GM19372 (cell line): Measurements from ENCODE around the gene PLA2G4B.

Experiments
- ATAC-seq: cut with Tn5 transposase; IDR thresholded peaks from one replicate; pipeline ENCODE4 v1.9.1; 2021; ENCODE audit warnings: mild to moderate bottlenecking, low read depth, moderate library complexity; ENCODE audit not compliant: unreplicated experiment

Gene PLA2G4B

DNA sequence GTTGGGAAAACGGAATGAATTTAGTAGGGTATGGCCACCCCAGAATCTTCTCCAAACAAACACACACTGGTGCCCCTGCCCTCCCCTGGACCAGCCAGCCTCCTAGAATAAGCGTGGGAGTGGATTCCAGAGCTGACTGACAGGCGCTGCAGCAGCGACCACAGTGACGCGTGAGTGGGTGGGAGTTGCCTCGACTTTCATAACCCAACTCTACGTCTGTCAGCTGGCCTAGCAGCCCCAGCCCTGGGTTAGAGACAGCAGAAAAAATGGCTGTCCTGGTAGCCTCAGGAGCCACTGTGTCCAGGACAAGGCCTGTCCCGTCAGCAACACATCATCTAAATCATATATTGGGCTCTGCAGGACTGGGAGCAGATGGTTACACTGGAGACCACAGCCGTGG lies 10.0 kb downstream of the PLA2G4B start:
- no peak for ATAC-seq

DNA sequence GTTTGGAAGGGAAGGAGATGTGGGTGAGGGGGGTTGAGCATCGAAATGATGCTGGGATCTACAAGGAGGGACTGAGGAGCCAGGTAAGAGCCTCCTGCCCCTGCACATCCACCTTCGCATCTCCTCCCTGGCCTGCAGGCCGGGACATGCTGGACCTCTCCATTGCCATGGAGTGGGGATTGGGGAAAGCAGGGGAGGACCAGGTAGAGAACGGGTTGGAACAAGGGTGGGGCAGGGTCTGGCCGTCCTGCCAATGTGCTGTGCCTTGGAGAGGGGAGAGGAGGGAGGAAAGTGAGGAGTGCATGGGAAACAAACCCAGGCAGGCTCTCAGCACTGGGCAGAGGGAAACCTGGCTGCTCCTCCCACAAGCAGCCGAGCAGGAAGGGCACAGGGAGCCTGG lies 10.6 kb downstream of the PLA2G4B start:
- ATAC-seq, result no peak

DNA sequence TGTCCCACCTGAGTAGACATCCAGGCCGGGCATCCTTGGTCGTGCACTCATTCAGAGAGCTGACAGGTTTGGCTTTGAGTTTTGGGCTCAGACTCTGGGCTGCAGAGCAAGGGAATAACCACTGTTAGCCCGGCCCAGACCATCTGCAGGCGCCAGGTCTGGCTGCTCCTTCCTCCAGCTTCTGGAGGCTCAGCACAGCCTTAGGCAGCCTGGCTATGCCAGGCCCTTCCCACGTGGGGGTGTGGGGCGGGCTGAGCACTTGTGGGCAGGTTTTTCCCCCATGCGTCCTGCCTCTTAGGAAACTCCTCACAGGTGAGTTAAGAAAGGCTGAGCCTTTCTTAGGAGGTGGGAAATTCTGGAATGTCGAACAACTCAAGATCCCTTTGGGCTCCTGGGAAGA lies 11.2 kb downstream of the PLA2G4B start:
- ATAC-seq, result no peak

DNA sequence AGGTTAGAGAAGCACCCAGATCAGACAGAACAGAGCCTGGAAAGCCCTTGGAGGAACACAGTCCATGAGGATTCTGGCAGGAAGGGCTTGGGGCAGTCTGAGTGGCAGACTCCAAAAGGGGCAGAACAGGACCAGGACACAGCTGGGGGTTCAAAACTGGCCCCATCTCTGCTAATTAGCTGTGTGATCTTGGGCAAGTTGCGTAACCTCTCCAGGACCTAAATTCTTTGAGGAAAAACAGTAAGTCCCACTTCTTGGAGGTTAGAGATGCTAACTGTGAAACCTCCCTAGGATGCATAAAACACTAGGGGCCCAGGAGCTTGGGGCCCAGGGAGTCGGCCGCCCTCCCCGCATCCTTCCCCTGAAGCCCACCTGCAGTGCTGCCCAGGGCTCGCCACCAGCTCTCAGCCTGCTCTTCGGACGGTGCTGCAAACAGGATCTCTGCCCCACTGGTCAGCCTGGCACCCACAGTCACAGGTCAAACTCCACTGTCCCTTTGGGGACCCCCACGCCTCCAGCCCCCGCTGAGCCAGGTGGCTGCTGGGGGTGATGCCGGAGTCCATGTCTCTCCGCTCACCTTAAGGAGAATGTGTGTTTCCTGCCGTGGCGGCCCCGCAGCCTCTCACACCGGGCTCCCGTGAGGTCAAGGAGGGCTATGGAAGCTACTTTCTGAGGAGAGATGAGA lies 12.0 kb downstream of the PLA2G4B start:
- ATAC-seq, result no peak

DNA sequence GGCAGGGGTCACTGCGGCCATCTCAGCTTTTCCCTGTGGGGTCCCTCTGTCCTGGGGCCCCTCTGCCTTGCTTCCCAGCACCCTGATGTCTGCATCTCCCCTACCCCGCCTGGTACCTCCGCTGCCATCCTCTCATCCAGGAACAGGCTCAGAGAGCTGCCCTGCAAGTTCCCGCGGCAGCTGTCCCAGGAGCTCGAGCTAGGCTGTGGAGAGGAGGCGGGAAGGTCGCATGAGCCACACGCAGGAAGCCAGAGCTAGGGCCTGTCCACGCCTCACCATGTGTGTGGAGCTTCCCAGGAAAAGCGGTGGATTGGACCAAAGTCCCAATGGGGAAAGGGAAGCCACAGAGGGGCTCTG lies 12.5 kb downstream of the PLA2G4B start:
- ATAC-seq, result no peak

DNA sequence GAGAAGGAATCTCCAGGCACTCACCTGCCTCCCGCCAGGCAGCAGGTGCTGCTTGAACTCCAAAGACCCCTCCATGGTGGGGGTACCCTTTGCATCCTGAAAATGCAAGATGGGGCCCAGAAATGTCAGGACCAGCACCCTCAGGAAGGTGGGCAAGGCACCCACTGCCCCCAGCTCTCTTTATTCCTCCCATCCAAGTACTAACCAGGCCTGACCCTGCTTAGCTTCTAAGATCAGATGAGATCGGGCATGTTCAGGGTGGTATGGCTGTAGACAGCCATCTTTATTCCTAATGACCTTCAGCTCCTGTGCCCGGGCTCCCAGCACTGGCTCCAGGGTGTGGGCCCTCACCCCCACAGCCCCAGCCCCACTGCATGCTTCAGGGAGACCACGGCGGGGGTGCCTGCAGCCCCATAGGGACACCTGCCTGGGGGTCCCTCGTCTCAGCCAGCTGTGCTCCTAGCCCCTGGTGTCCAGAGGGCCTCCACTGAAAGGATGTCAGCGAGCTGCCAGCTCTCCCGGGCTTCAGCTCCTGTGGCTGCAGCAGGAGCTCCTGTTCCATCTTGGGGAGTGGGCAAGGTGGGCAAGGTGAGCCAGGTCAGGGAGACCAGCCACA lies 13.2 kb downstream of the PLA2G4B start:
- no peak for ATAC-seq

DNA sequence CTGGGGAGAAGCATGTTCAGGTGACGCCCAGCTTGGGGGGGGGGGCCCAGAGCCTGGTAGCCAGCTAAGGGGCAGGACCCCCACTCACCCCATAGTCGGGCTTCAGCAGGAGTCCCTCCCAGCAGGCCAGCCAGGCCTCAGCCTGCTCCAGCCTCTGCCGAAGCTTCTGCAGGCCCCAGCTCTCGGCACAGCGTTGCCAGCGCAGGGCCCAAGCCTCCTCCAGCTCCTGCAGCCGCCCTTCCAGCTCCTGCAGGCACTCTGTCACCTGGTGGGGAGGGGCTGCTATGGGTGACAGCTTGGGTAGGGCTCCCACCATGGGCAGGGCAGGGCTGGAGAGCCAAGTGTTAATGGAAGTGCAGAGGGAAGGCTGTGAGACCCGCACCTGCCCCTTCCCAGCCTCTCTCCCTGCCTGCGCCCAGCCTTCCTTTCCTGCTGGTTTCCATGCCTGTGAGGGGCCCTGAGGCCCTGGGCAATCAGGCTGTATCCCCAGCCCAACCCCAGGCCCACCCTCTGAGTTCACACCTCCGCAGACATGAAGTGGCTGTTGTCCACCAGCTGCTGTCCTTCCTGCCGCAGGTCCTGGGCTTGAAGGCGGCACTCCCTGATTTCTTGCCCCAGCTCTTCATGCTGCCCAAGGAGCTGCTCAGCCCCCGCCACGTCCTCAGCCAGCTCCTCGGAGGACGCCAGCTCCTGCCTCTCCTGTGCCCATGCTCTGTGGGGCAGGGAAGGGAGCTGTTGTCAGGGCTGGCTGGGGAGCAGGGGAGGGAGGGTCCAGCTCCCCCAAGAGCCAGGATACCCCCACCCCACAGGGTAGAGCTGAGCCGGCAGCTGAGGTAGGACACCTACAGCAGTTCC lies 14.3 kb downstream of the PLA2G4B start:
- no peak for ATAC-seq

DNA sequence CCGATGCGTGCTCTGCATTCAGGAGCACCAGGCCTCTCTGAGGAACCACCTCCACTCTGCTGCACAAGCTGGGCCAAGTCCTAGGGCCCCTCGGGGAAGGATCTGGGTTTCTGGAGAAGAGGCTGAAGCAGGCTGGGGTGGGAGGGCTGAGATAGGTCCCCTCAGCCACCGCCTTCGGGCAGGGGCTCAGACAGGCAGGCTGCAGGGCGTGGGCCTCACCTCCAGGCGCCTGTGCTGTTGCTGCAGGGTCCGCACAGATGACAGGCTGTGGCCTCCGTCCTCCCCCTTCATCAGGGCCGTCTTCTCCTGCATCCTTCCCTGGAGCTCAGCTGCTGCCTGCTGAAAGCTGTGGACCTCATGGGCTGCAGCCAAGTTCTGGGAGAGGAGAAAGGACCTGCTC lies 15.2 kb downstream of the PLA2G4B start:
- ATAC-seq, result no peak

DNA sequence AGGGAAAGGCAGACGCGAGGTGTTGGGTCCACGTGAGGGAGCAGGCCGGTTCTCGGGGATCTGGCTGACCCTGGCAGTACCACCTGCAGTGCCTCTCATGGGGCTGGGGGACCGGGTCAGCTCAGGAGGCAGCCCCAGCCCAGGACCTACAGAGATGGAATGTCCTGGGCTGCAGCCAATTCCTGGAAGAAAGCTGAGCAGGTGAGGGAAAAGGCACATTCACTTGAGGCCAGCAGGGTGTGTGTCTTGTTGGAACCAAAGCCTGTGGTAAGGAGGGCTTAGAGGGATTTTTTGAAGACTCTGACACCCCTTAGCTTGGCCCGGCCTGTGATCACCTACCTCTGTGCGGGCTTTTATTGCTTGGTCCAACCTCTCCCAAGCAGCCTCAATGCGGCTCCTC lies 15.8 kb downstream of the PLA2G4B start:
- ATAC-seq, result no peak

DNA sequence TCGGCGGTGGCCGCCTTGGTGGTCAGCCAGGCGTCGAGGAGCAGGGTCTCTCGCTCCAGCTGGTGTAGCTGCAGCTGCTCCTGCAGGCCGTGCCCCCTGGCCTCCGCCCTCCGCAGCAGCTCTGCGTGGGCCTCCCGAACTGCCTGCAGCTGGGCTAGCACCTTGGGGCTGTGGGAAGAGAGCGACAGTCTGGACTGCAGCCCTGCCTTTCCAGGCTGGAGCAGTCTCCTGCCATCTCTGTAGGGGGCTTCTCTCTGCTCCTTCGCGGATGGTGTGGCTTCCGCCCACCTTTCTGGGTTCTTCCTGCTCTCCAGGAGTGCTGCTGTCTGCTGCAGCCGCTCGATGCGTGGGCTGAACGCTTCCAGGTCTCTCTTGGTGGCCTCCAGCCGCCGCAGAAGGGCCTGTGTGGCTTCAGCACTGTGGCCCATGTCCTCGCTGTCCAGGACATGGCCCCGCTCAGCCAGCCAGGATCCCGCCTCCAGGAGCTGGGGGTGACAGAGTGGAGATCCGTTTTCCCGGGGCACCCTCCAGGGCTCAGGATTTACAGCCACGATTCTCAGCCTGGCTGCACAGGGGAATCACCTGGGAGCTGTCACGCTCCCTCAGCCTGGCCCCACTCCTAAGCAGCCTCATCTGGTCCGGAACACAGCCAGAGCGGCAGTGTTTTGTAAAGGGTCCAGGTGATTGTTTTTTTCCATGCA lies 16.8 kb downstream of the PLA2G4B start:
- no peak for ATAC-seq

DNA sequence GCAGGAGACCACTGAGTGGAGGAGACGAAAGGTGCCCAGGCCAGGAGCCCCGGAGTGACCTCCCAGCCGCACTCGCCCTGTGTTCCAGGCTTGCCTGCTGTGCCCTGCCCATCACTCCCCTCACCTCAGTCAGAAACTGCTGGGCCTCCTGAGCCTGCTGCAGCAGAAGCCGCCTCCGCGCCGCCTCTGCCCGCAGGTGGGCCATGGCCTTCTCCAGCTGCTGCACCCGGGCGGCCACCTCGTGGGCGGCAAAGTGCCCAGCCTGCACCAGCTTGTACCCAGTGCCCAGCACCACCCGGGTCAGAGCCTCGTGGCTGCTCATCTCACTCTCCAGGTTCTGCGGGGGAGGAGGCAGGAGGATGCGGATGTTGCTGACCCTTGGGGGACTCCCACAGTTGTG lies 17.6 kb downstream of the PLA2G4B start:
- ATAC-seq, result no peak

DNA sequence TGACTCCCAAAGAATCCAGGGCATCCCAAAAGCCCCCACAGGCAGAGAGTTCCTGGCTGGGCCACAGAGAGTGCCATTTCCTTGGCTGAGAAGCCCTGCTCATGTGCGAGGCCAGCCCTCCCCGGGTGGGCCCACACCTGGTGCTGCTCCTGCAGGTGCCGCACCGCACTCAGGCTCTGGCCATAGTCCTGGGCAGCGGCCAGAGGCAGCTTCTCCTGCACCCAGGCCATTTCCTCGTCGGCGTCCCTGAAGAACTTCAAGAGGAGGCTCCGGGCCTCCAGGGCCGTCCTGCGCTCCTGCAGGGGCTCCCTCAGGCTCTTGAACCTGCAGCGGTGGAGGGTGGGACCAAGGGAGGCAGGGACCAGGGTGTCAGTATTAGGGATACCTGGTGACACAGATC lies 18.1 kb downstream of the PLA2G4B start:
- ATAC-seq, result no peak

DNA sequence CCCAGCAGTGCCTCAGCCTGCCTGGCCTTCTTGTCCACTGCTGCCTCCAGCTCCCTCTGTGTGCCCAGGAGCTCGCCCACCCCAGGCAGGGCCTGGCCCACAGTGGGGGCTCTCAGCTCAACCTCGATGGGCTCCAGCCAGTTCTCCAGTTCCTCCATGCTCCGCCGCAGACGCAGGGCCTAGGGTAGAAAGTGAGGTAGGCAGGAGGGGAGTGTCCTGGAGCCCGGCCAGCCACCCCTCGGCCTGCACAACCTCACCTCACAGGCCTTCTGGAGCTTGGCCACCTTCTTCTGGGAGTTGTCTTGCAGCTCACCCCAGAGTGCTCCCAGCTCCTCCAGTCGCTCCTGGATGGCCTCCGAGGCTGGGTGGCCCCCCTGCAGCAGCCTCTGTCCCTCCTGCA lies 18.7 kb downstream of the PLA2G4B start:
- no peak for ATAC-seq

DNA sequence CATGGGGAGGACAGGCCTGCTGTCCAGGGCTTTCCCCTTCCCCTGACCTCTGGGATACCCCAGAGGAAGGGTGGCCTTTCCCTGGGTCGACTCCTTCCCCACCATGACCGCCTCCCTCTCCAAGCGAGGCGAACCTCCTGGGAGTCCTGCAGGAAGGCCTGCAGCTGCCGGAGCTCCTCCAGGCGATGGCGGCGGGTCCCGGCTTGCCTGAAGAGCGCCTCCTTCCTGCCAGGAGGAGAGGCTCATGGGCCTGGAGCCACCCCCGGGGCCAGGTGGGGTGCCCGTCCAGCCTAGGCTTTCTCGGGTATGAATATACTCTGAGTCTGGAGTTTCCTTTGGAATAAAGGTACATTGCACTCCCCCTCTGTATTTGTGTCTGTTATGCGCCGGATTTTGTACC lies 20.1 kb downstream of the PLA2G4B start:
- ATAC-seq, result no peak

DNA sequence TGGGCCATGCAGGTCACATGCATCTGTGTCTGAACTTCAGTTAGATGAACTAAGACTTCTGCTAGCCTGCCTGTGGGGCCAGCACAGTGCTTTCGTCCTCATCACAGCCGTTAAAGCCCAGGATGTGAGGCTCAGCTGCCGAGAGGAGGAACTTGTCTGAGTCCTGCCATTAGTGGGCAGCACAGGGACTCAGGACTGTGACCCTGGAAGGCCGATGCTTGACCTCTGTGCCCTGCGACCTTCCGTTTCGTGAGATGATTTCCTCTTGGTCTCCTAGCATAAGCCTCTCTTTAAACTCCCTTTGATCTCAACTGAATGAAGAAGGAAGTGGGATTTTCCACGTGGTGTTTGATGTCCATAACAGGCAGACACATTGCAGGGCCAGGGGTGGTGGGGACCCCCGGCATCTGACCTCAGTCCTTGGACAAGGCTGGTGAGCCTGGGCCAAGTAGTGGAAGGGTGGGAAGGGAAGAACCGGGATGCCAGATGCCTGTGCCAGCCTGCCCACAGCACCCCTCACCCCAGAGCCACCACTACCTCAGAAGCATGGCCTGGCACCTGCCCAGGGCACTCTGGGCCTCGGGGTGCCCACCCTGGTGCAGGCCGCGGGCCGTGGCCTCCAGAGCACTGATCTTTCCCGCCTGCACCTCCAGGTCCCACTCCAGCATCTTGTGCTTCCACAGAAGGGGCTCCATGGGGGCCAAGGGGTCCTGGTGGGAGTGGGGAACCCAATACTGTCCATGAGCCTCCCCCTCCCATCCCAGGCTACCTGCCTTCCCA lies 21.6 kb downstream of the PLA2G4B start:
- no peak for ATAC-seq

DNA sequence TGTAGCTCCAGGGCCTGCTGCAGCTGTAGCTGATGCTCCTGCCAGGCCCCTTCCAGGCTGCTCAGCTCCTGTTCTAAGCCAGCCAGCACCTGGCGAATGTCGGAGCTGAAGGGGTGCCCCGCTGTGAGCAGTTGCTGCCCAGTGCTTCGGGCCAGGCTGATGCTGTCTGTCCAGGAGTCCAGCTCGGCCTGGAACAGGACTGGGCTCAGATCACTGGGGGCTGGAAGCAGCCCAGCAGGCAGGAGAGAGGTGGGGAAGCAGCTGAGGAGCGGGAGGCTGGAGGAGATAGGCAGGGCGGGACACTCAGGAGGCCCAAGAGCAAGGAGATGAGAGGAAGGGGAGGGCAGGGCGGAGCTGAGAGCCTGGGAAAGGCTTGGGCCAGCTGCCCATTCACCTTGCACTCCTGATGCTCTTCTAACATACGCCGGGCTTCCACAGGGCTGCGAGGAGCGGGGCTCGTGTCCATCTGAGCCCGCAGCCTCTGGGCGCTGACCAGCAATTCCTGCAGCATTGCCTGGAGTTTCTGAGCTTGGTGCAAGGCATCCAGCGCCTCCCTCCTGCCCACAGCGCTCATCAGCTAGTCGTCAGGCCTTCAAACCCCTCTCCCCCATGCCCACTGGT lies 23.2 kb downstream of the PLA2G4B start:
- ATAC-seq, result no peak

DNA sequence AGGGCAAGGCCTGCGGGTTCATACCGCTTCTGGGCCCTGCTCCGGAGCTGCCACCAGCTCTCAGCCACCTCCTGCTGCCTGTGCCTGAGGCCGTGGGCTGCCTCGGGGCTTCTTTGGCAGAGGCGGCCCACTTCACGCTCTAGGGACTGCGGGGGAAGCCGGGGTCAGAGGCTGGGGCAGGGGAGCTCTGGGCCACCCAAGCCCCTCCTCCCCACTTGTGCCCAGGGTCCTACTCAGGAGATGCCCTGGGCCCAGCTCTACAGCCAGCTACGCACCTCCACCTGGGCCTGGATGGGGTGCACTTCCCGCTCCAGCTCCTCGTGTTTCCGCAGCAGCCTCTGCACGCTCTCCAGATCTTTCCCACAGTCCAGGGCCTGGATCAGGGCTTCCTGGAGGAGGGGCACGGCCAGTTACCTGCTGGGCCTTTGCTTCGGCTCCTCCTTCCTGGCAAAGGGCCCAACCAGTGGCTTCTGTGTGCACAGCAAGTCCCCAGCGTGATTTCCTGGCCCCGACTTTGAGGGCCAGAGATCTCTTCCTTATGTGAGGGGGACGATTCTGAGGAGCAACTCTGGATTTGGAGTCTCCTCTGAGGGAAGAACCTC lies 24.0 kb downstream of the PLA2G4B start:
- no peak for ATAC-seq

DNA sequence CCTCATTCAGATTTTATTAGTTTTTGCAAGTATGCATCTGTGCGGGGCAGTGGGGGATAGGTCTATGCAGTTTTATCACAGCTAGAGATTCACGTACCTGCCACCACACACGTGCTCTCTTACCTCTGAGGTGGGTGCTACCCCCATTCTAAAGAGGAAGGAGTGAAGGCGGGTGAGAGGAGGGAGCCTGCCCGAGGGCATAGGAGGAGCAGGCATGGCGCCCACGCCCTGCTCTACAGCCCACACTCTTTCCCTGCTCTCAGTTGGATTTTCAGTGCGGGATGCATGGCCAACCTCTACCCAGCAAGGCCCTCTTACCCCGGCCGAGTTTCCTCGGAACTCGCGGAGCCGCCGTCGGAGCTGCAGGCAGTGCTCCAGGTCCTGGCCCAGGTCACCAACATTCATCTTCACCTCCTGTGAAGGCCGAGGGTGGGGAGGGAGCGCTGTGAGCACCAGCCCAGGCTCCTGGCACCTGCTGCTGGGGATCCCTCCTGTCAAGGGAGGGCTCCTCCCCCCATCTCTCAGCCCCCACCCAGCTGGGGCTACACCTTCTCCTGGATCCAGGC lies 26.9 kb downstream of the PLA2G4B start:
- no peak for ATAC-seq

DNA sequence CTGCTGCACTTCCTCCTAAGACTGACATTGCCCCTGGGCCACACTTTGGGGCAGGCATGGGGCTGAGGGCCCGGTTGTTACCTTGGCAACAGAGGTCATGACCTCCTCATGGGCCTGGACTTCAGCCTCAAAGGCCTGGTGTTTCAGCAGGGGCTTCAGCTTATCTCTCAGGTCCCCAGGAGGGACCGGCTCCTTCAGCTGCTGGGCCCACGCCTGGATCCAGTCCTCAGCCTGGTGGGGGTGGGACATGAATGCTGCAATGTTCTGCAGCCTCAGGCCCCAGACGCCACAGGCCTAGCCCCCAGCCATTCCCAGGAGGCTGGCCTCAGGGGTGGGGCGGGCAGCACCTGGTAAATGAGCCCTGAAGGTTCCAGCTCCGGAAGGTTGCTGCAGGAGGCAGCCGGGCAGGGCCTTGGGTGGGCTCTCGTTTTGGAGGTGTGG lies 27.6 kb downstream of the PLA2G4B start:
- ATAC-seq, result no peak
